HG02678 (cell line): ENCODE data around the gene KCMF1.
A peak's percentile ranks its signal among the peaks of the same experiment; 100 is the strongest.
"Not testable (repeated sequence)": the region's sequence is repeated elsewhere in the genome, so short reads cannot be mapped to it uniquely, and the experiment has no call there.

ENCODE experiments used
- ATAC-seq: cut with Tn5 transposase; IDR thresholded peaks from one replicate; pipeline ENCODE4 v1.9.1; 2021; ENCODE audit warnings: mild to moderate bottlenecking, moderate library complexity; ENCODE audit not compliant: unreplicated experiment

The KCMF1 gene

GRCh38 chr2:84970868-84971509 lies at the start of gene KCMF1:
Gene KCMF1, plus strand, starts transcription at chr2:84971161. Its CDS starts 291 bp downstream, at chr2:84971452.
- ATAC-seq: peak; percentile 49

- no peak for ATAC-seq
These were observed 48.0 kb upstream of the KCMF1 start for GRCh38 chr2:84923009-84923408.

GRCh38 chr2:84924173-84925106 lies 46.5 kb upstream of the KCMF1 start:
- ATAC-seq: peak; percentile 32

- peak; percentile 0 for ATAC-seq
These were observed 45.6 kb upstream of the KCMF1 start for GRCh38 chr2:84925336-84925723.

GRCh38 chr2:84925724-84926376 lies 45.1 kb upstream of the KCMF1 start:
- peak; percentile 77 for ATAC-seq

GRCh38 chr2:84927275-84927627 lies 43.7 kb upstream of the KCMF1 start:
- no peak for ATAC-seq

- ATAC-seq: peak; percentile 59
These were observed 39.6 kb upstream of the KCMF1 start for GRCh38 chr2:84931384-84931821.

GRCh38 chr2:84938194-84938879 lies 32.6 kb upstream of the KCMF1 start:
- peak; percentile 30 for ATAC-seq

GRCh38 chr2:84939426-84940087 lies 31.4 kb upstream of the KCMF1 start:
- ATAC-seq: peak; percentile 82

- ATAC-seq: peak; percentile 1
These were observed 30.9 kb upstream of the KCMF1 start for GRCh38 chr2:84940088-84940470.

- ATAC-seq: no peak
These were observed 30.0 kb upstream of the KCMF1 start for GRCh38 chr2:84940831-84941412.

GRCh38 chr2:84942166-84942565 lies 28.8 kb upstream of the KCMF1 start:
- no peak for ATAC-seq

GRCh38 chr2:84942964-84943421 lies 28.0 kb upstream of the KCMF1 start:
- ATAC-seq: peak; percentile 30

GRCh38 chr2:84944295-84944909 lies 26.6 kb upstream of the KCMF1 start:
- ATAC-seq: no peak

- not testable (repeated sequence) for ATAC-seq
These were observed 25.1 kb upstream of the KCMF1 start for GRCh38 chr2:84945838-84946203.

GRCh38 chr2:84946204-84947009 lies 24.6 kb upstream of the KCMF1 start:
- peak; percentile 76 for ATAC-seq

GRCh38 chr2:84947010-84947593 lies 23.9 kb upstream of the KCMF1 start:
- ATAC-seq: no peak

GRCh38 chr2:84953535-84953934 lies 17.4 kb upstream of the KCMF1 start:
- ATAC-seq: no peak
